Measurements from ENCODE around the gene CDH20.

The CDH20 gene

DNA sequence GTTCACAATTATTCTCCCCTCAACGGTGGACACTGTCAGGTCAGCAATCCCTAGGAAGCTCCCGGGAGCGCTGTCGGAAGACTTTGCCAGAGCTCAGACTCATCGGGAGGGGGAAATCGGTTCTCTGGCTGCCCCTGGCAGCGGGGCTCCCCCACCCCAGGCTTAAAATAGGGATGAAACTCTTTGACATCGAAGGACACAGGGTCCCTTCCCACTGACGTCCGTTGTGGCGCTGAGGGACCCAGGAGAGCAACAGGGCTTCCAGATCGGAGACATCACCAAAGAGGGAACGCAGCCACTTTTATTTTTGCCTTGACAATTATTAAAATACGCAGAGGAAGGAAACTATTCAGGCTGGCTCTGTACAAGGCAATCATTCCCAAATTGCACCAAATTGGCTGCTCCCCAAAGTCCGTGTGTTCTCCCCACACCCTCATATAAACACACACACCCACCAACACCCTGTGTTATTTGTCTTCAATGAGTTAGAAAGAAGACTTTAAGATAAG lies 249.0 kb downstream of the CDH20 start:
- DNase-seq (ENCODE audit: extremely low spot score) = no peak
- ChIA-PET CTCF (interaction anchor here (0.7 to 4.5 kb wide), 17 partner anchors 9 to 551 kb away, joined by 3 to 43 read pairs (median 4); no protein-coding TSS in a partner anchor), POLR2A (no interaction called here)
- TF ChIP-seq, protein P1, sequence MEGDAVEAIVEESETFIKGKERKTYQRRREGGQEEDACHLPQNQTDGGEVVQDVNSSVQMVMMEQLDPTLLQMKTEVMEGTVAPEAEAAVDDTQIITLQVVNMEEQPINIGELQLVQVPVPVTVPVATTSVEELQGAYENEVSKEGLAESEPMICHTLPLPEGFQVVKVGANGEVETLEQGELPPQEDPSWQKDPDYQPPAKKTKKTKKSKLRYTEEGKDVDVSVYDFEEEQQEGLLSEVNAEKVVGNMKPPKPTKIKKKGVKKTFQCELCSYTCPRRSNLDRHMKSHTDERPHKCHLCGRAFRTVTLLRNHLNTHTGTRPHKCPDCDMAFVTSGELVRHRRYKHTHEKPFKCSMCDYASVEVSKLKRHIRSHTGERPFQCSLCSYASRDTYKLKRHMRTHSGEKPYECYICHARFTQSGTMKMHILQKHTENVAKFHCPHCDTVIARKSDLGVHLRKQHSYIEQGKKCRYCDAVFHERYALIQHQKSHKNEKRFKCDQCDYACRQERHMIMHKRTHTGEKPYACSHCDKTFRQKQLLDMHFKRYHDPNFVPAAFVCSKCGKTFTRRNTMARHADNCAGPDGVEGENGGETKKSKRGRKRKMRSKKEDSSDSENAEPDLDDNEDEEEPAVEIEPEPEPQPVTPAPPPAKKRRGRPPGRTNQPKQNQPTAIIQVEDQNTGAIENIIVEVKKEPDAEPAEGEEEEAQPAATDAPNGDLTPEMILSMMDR (IDR thresholded peaks at IDR 0.05; ENCODE audit: control extremely low read depth, extremely low read depth, low read depth, missing control alignments) = no peak

DNA sequence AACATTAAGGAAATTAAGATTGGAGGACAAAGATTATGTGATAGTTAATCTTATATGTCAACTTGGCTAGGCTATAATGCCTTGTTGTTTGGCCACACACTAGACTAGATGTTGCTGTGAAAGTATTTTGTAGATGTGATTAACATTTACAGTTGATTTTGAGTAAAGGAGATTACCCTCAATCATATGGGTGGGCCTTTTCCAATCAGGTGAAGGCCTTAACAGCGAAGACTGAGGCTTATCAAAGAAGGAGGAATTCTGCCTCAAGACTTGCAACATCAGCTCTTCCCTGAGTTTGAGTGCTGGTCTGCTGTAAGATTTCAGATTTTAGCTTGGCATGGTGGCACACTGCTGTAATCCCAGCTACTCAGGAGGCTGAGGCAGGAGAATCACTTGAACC lies 250.3 kb downstream of the CDH20 start:
- DNase-seq (ENCODE audit: extremely low spot score) = no peak
- POLR2A ChIA-PET = no interaction called here
- TF ChIP-seq, protein P1 (IDR thresholded peaks at IDR 0.05; ENCODE audit: control extremely low read depth, extremely low read depth, low read depth, missing control alignments) = no peak
- CTCF ChIA-PET = interaction anchor here (1.2 to 4.5 kb wide), 2 partner anchors 8 to 546 kb away, joined by 4 to 43 read pairs; no protein-coding TSS in a partner anchor

DNA sequence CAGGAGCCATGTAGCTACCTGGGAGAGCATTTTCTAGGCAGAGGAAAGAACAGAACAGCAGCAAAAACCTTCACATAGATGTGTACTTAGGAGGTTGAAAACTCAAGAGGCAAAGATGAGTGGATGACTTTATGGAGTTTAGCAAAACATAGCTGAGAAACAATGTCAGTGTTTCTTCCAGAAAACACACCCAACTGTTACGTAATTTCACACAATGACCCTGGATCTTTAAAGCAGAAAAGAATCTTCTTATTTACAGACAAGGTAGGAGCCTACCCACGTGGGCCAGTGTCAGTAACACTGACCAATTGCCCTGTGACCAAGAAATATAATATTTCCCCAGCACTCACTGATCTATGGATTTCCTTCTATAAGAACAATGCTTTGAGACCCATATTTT lies 254.6 kb downstream of the CDH20 start:
- DNase-seq (ENCODE audit: extremely low spot score) = no peak
- ChIA-PET CTCF (interaction anchor here (1.1 kb wide), 1 partner anchor 11 kb away, joined by 3 read pairs; no protein-coding TSS in a partner anchor), POLR2A (no interaction called here)
- TF ChIP-seq, protein P1 (IDR thresholded peaks at IDR 0.05; ENCODE audit: control extremely low read depth, extremely low read depth, low read depth, missing control alignments) = no peak

DNA sequence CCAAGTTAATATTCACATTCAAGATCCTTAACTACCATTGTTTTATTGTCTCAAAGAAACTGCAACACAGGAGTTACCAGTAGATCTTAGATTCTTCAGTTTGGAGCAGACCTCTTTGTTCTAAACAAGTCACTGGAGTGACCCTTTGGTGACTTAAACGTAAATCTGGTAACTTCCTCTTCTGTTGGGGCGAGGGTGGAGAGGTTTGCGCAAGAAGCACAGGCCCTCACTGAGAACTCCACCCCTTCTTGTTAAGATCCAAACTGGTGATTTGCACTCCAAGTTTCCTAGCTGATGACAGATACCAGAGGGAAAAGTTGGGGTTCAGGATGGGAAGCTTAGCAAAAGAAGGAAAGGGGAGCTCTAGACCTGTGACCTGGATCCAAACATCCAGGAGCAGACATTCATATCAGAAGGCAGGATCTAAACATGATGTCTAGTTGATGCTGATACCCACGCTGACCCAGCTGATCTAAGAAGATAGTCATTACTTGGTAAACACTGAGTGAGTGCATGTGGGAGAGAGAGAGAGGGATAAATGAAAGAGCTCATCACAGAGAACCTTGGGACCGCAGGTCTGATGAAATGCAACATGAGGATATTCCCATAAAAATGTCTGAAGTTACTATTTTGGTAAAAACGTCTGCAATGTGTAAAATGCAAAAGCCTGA lies 256.0 kb downstream of the CDH20 start:
- no peak for DNase-seq (ENCODE audit: extremely low spot score)
- TF ChIP-seq, protein P1 (IDR thresholded peaks at IDR 0.05; ENCODE audit: control extremely low read depth, extremely low read depth, low read depth, missing control alignments) = no peak
- POLR2A ChIA-PET = no interaction called here
- CTCF ChIA-PET = interaction anchor here (1.1 kb wide), 2 partner anchors 9 to 544 kb away, joined by 3 read pairs; no protein-coding TSS in a partner anchor

DNA sequence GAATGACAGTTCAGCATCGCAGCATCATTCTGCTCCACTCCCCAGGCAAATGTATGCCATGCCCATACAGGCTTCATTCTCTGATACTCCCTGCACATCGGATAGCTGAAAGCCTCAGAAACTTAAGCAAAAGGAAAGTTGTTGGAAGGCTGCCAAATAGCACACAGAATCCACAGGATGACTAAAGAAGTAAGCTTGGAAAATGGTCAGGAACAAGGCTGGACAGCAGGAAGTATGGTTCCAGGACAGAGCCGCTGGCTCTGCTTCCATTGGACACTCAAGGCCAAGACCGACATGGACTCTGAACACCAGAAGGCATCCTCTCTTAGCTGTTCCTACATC lies 256.5 kb downstream of the CDH20 start:
- no peak for DNase-seq (ENCODE audit: extremely low spot score)
- ChIA-PET CTCF (interaction anchor here (1.1 to 1.7 kb wide), 2 partner anchors 10 to 543 kb away, joined by 3 to 5 read pairs; no protein-coding TSS in a partner anchor), POLR2A (no interaction called here)
- TF ChIP-seq, protein P1 (IDR thresholded peaks at IDR 0.05; ENCODE audit: control extremely low read depth, extremely low read depth, low read depth, missing control alignments) = no peak

DNA sequence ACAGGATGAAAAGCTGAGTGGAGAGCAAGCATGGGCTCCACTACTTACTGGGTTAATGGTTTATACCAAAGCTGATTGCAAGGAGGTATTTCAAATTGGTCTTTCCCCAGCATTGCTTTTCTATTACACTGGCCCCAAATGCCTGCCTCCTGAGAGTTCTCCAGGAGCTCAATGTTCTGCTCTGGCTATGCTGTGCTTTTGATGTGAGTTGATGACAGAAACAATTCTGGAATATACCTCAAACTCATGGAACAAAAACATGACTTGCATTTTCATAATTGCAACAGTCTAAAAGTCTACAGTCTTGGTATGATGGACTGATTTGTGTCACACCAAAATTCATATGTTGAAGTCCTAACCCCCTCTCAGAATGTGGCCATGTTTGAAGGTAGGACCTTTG lies 258.0 kb downstream of the CDH20 start:
- ChIA-PET POLR2A (no interaction called here), CTCF (interaction anchor here (1.3 to 1.8 kb wide), 3 partner anchors 8 to 12 kb away, joined by 4 to 9 read pairs (median 5); no protein-coding TSS in a partner anchor)
- DNase-seq (ENCODE audit: extremely low spot score) = no peak
- TF ChIP-seq, protein P1 (IDR thresholded peaks at IDR 0.05; ENCODE audit: control extremely low read depth, extremely low read depth, low read depth, missing control alignments) = no peak

Measured in GM10248 (cell line).